ENCODE data around the gene RPS6KL1.

RPS6KL1 gene

DNA sequence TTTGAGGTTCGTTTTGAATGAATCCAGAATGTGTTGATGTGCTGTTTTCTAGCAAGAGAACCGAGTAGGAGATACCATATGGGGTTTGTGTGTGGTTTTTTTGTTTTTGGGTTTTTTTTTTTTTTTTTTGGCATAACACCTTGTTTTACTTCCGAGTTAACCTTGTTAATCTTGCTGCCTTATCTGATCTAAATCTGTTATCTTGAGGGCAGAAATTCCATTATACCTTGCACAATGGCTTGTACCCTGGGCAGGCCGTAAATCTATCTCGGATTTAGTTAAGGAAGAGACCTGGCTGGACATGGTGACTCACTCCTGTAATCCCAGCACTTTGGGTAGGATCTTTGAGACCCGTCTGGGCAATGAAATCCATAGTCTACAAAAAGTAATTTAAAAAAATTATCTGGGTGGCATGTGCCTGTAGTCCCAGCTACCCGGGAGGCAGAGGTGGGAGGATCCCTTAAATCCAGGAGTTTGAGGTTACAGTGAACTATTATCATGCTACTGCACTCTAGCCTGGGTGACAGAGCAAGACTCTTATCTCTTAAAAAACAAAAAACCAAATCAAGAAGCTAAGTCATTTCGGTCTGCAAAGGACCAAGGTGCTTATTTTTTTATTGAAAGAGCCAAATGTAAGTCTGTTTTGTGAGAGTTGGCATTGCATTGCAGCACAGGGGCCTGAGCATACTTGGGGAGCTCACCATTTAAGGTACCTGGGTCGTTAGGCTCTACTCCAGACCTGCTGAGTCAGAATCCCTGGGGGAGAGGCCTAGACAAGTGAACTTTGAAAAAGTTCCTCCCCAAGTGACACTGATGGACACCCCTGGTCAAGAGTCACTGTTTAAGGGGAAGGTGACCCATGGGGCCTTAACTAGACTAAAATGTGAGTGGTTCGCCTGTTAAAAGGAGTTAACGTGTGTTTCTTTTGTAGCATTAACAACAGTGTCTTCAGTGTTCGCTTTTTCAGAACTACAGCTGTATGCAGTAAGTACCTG, 34.6 kb downstream of the RPS6KL1 start:
- no peak for DNase-seq (ENCODE audit: low read depth, low spot score)

DNA sequence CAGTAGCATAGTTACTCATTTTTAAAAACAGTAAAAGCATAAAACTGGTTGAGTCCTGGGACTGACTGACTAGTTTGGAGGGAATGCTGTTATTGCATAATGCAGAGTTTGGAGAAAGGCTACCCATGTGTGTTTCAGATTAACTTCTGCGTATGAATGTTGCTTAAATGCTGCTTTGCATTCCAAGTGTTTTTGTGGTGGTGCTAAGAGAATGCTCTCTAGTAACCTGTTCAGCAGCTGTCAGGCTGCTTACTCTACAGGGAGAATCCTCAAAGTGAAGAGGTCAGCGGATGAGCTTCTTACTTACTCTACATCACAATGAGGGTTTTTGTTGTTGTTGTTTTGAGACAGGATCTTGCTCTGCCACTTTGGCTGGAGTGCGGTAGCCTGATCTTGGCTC, 37.1 kb downstream of the RPS6KL1 start:
- no peak for DNase-seq (ENCODE audit: low read depth, low spot score)

DNA sequence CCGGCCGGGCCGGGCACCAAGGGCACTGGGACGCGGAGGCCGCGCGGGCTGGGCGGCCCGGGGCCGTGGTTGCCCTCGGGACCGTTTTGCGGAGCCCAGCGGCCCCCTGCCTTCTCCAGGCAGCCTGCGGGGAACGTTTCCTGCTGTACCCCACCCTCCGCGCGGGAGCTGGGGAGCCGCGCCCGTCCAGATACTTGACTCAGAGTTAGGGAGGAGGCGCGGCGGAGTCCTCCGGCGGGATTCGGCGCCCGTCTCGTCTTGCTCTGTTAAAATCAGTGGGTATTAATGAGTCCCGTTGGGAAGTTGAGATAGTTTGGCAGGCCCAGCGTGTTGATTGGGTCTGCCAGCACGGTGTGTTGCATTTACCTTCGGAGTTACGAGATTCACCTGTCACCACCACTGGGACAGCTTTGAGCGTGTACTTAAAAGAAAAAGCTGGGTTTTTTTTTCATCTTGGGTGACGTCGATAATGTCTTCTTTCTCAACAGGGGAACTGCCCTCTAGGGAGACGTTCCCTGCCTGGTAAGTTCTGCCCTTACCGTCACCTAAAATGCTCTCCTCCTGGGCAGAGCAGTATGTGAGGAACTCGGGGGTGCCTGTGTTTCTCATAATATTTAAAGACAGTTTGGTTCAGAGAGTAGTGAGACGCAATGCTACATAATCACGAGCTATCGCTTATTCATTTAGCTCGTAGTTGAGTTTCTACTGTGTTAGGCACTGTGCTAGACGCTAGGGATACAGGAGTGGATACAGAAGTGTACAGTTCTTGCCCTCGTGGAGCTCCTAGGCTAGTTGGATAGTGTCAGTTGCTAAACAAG, 40.7 kb downstream of the RPS6KL1 start:
- no peak for DNase-seq (ENCODE audit: low read depth, low spot score)

DNA sequence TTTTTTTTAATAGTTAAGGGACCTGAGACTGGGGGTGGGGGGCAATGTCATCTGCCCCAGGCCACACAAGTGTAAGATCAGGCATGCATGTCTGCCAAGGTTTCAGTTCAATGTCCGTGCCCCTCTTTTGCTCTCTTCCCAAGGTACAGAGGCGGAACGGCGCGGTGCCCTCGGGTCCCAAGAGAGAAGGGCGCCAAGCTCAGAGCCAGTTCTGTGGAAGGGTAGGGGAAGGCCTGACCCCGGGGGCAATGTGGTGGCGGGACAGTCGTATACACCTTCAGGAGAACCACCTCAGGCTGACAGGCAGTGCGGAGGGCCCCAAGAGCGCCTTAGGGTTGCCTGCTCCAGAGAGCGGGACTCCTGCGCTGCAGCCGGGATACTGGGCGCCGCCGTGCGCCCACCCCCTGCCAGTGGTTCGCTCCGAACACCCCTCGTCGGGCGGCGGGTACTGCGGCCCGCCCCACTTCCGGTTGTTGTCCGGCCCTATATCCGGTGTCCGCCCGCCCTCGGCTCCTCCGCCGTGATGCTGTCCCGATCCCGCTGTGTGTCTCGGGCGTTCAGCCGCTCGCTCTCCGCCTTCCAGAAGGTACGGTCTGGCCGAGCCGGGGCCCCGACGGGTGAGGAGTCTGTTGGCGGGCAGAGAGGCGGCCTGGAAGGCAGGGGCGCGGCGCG, 41.5 kb downstream of the RPS6KL1 start, which contains the start of gene DLST:
DLST (plus strand) TSS at position 486 of the 672 bp plus-strand sequence; CDS start at position 524, 38 bp downstream.
- peak; percentile 69 for DNase-seq (ENCODE audit: low read depth, low spot score)

DNA sequence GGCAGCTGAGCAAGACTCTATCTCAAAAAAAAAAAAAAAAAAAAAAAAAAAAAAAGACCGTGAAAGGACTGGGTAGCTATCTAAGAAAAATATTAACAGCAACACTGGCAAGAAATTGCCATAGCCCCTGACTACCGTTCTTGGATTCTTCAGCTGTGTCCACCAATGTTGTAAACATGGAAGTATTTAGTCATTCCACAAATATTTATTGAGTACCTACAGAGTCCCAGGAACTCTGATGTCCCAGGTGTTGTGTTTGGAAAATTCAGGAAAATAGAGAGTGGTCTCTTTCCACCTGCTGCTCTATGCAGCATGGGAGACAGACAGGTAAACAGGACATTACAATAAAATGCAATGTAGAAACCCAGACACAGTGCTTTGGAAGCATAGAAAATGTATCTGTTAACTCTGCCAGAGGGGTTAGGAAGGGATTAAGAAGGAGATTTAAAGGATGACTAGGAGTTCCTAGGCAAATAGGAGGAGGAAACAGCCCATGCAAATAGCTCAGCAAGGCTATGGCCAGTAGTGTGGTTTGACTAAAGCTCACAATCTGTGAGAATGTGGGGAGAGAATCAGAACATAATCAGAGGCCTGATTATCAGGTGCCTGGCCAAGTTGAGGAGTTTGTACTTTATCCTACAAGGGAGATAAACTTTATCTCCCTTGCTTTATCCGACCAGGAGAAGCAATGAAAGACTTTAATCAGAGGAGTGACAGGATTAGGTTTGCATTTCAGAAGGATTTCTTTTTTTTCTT, 43.5 kb downstream of the RPS6KL1 start:
- no peak for DNase-seq (ENCODE audit: low read depth, low spot score)

DNA sequence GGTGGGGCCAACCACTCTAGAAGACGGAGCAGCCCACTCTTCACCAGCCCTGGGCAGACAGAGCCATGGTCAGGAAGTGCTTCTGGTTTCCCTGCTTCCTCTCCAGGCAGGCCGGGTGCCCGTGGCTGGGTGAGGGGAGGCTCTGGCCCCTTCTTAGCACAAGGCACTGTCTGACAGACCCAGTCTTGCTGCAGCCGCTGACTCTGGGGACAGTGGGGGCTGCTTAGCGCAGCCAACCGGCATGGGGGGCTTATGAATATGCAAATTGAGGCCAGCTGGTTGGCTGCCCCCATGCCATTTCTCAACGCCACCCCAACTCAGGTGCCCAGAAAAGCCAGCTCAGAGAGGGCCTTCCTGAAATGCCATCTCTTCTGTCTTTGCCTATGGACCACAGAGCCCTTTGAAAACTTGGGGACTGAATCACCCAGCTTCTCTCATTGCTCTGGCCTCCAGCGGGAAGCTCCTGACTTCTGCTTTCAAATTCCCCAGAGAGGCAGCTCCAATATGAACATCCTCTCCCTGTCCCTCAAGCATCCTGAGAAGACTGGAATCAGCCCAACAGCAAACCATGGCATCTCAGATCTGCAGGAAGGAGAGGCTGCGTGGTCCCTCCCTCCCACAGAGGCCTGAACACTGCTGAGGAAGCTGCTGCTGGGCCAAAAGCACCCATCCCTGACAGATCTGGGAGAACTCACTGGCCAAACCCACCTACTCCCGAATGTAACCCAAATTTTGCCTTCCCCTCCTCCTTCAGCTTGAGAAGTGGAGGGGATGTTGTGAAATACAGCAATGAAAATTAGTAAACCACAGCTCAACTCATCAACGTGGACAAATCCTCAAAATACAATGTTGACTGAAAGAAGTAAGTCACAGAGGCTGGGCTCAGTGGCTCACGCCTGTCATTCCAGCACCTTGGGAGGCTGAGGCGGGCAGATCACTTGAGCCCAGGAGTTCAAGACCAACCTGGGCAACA, 46.8 kb downstream of the RPS6KL1 start, which contains the start of gene PROX2:
PROX2 (minus strand) TSS at position 205 of the 973 bp plus-strand sequence. CDS start 12,311 bp downstream, outside the sequence.
- DNase-seq (ENCODE audit: low read depth, low spot score) = no peak

DNA sequence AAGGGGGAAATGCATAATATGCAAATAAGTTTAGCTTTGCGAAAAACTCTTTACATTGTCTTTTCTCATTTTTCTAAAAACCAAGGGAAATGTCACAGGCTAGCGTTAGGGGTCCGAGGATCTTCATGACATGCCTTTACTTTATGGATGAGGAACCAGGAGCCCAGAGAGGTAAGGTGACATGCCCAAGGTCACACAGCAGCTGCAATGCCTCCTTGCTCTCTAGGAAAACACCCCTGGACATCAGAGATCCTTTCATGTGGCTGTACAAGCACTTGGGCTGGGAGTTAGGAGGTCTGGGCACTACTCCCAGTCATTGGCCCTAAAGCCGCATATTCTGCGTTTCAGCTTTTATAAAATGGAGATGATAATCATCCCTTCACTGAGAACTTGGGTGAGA, 47.9 kb downstream of the RPS6KL1 start:
- DNase-seq (ENCODE audit: low read depth, low spot score) = no peak

DNA sequence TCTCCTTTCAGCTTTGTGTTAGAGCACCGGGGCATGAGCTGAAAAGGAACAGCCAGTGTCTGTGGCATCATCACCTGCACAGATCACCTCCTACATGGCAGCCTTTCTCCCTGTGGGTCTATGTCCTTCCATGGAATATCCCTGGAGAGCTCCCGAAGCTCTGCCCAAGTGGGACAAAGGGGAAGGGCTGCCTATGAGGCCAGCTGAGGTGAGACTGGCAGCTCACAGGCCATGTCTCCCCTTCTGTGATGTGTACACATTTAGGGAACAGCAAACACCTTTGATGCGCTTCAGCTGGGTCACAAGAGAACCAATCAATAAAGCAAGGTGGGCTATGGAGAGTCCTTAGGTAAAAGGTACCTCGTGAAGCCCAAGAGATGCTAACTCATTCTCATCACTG, 51.2 kb downstream of the RPS6KL1 start:
- DNase-seq (ENCODE audit: low read depth, low spot score) = no peak

DNA sequence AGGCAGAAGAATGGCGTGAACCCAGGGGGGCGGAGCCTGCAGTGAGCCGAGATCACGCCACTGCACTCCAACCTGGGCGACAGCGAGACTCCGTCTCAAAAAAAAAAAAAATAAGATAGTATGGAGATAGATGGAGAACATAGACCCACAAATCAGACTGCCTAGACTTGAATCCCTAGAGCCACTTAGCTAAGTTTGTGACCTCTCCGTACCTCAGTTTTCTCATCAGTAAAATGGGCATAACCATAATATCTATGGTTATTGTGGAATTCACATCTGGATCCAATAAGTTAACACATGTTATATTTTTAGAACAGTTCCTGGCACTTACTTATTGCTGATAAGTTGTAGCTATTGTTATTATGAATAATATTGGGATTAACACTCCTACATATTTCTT, 54.3 kb downstream of the RPS6KL1 start:
- no peak for DNase-seq (ENCODE audit: low read depth, low spot score)

DNA sequence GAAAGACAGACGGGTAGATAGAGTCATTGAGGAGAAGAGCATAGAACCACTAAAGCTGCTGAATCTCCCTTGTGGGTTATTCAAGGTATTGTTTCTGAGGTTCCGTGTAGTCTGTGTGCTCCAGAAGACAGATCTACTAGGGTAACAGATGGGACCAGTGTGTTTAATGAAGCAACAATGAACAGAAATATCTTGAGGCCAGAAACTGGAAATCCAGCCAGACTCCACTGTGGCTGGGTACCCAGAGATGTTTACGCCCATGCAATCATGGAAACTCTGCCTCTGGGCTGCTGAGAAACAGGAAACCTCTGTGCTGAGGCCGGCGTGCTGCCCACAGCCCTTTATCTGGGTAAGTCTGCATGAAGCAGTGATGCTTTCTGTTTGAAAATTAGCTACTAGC, 55.4 kb downstream of the RPS6KL1 start:
- DNase-seq (ENCODE audit: low read depth, low spot score) = no peak

DNA sequence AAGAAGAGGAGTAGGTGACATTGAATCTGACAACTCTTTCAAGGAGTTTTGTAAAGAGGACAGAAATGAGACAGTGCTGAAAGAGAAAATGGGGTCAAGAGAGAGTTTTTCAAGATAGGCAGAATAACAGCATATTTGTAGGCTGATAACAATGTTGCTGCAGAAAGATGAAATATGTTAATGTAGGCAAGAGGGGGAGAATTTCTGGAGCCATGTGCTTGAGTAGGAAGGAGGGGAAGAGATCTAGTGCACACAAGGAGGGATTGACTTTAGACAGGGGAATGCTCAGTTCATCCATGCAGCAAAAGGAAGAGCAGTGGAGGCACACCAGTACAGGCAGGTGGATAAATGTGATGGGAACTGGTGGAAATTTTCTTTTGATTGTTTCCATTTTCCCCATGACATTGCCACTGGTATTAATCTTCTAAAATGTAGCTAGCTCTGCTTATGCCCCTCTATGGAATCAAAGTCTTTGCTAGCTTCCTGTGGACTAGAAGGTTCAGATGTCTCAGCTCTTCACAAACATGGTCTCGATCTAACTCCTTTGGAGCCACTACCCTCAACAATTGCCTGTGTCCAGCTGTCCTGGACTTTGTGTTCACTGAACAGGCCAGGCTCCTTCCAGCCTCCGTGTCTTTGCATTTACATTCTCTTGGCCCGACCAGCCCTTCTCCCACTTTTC, 56.2 kb downstream of the RPS6KL1 start:
- DNase-seq (ENCODE audit: low read depth, low spot score) = no peak

DNA sequence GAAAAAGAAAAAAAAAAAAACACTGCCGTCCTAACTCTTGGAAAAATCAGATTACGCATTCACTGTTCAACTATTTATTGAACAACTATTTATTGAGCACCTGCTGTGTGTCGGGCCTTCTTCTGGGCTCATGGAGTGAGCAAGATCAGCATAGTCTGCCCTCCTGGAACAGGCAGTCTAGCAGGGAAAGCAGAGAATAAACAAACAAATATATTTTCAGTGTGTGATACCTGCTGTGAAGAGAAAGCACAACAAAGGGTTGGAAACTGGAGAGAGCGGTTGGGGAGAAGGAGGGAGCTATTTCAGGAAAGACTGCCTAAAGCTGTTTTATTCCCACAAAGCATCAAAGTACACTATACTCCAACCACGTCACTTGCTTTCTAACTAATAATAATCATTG, 57.9 kb downstream of the RPS6KL1 start:
- DNase-seq (ENCODE audit: low read depth, low spot score) = peak; percentile 73

DNA sequence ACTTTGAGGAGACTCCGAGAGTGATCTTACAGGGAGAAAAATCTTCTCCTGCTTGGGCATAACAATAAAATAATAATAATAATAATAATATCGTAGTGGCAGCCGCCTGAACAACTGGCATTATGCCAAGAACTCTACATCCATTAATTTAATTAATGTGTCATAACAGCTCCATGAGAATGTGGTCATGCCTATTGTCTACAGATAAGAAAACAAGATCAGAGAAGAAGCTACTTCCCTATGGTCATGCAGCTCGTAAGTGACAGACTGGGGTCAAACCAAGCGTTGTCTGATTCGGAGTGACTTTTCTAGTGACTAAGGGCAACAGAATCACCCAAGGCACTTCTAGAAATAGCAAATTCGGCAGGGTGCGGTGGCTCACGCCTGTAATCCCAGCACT, 58.9 kb downstream of the RPS6KL1 start:
- no peak for DNase-seq (ENCODE audit: low read depth, low spot score)

DNA sequence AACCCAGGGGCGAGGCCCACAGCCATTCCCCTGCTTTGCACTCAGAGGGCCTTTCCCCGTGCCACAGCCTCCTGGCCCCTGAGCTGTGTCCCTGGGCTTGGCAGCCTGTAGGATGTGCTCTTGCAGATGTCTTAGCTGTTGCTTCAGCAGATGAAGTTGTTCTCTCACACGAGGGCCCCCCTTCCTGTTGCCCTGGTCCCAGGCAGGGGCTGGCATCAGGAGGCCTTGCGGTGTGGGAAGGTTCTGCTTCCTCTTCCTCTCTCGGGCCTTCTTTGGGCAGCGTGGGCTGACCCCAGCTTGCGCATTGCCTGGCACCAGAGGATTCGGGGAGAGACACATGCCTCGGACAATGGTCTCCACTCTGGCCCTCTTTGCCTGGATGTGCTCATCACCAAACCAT, 59.8 kb downstream of the RPS6KL1 start:
- DNase-seq (ENCODE audit: low read depth, low spot score) = no peak

DNA sequence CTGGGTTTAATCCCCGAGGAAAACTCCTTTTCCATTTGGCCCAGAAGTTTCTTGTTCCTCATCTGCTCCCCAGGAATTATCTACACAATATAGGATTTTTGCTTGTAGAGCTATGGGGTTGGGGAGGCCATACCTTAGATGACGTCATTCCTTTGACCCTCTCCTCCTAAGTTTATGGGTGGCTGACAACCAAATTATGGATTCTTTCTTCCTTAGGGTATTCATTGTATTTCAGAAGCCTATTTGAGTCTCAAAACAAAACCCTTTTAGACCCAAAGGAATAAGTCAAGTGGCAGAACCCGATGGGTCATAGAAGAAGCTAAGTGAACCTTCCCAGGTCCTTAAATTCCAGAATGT, 61.3 kb downstream of the RPS6KL1 start:
- no peak for DNase-seq (ENCODE audit: low read depth, low spot score)

DNA sequence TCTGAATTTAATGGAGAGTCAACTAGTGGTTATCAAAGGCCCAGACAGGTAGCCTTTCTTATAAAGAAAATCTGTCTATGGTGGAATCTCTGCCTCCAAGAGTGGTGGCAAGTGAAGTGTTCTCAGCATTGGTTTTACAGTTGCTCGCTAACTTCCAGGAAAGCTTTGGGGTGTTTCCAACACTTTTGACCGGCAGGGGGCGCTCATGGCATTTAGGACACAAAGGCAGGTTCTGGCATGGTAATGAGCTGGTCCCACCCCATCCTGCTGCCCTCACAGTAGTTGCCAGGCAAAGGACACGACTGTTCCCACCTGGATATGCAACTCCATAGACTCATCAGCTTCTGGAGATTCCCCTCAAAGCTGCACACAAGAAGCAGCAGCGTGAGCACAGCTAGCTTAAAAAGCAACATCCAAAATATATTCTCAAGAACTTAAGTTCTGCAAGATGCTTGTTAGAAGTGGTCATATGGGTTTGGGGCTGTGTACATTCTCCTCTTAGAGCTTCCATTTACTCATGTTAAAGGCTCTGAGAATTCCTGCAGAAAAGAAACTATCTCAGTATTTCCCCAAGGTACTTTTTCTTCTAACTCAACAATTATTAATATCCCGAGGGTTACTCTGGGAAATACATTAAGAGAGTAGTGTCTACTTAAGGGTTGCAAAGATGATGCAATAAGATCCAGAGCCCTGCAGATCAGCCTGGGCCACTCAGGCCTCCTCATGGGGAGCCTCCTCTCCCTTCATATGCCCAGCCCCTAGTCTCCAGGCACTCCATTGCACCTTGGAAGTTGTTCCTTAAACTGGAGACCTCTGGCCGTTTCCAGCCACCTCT, 61.9 kb downstream of the RPS6KL1 start:
- no peak for DNase-seq (ENCODE audit: low read depth, low spot score)

DNA sequence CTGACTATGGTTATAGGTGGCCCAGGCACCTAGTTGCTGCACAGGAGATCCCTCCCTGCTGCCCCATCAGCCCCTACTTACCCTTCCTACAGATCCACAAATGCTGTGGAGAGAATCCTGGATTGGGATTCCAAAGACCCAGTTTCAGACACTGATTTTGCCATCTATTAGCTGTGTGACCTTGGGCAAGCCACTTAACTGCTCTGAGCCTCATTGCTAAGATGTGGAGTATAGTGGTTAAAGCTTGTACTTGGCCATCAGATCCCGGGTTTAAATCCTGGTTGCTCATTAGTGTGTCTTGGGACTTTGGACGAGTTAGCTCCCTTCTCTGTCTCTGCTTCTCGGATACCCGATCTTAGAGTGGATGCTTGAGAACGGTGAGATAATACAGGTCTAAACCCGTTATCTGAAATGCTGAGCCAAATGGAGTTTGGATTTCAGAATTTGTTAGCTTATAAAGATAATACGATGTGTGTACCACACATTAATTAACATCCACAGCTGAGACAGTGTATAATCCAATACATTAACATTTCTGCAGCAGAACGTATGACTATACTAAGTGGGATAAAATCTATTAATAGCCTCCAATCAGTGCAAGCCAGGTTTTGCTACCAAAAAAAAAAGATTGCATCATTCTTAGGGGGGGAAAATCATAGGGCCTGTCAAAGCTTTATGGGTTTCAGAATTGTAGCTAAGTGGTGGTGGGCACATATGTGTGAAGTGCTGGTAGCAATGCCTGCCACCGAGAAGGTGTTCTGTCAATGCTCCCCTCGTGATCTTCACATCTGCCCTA, 63.1 kb downstream of the RPS6KL1 start:
- no peak for DNase-seq (ENCODE audit: low read depth, low spot score)

DNA sequence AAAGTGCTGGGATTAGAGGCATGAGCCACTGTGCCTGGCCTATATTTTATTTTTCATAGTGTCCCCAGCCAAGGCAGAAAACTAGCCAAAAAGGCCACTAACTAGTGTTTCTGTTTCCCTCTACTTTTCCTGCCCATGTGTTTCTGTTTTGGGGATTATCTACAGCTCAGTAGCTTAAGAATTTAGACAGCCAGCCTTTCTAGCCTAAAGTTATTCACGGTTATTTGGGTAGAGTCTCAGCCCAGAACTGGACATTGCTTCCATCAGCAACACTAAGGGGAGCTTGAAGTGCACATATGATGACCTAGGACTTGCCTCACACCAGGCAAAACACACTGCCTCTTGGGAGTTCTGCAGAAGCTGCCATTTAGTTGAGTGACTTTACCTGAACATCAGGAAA, 65.0 kb downstream of the RPS6KL1 start:
- DNase-seq (ENCODE audit: low read depth, low spot score) = no peak

Measured in brain pericyte (primary cell).